IPS-NIHi7 (cell line): ENCODE results near the gene PRRX2.
"Not testable (repeated sequence)": the region's sequence is repeated elsewhere in the genome, so short reads cannot be mapped to it uniquely, and the experiment has no call there.

Source experiments
- DNase-seq: peaks from one replicate; pipeline ENCODE4 v3.0.0; 2012; ENCODE audit warnings: mixed read lengths; ENCODE audit errors: extremely low spot score

PRRX2 gene

GRCh38 chr9:129759319-129759718 lies 93.9 kb downstream of the PRRX2 start:
- no peak for DNase-seq

- no peak for DNase-seq
Observed at GRCh38 chr9:129759804-129760502, 94.5 kb downstream of the PRRX2 start.

GRCh38 chr9:129760784-129761183 lies 95.3 kb downstream of the PRRX2 start:
- not testable (repeated sequence) for DNase-seq

GRCh38 chr9:129761293-129761900 lies 96.0 kb downstream of the PRRX2 start:
- no peak for DNase-seq

- DNase-seq, result no peak
Observed at GRCh38 chr9:129761901-129762369, 96.5 kb downstream of the PRRX2 start.

GRCh38 chr9:129762370-129762984 lies 97.0 kb downstream of the PRRX2 start:
- not testable (repeated sequence) for DNase-seq

- no peak for DNase-seq
Observed at GRCh38 chr9:129762985-129763926, 97.8 kb downstream of the PRRX2 start.

- no peak for DNase-seq
Observed at GRCh38 chr9:129765764-129766317, 100.4 kb downstream of the PRRX2 start.

- DNase-seq, result no peak
Observed at GRCh38 chr9:129768486-129768885, 103.0 kb downstream of the PRRX2 start.

- DNase-seq, result no peak
Observed at GRCh38 chr9:129769669-129770068, 104.2 kb downstream of the PRRX2 start.

GRCh38 chr9:129770741-129771140 lies 105.3 kb downstream of the PRRX2 start:
- DNase-seq, result no peak
